IPS DF 4.7 (cell line): Measurements from ENCODE around the gene RNF175.

Experiments
- DNase-seq: peaks from one replicate; pipeline ENCODE4 v3.0.0-alpha.2; 2013; ENCODE audit warnings: low spot score; ENCODE audit errors: extremely low read depth

Gene RNF175

DNA sequence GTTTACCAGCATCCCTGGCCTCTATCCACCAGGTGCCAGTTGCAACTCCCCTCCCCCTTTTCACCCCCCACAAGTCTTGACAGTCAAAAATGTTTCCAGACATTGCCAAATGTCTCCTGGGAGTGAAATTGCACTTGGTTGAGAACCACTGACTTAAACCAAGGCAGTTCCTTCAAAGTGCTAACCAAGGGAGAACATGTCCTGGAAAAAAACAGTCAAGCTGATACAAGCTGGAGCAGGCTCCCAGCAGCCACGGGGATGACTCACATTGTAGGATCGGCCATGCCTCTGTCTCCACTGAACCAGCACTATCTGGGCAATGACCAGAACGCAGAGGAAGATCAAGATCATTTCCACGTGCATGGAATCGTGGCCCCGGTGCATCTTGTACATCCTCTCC lies 11.4 kb downstream of the RNF175 start:
- no peak for DNase-seq

DNA sequence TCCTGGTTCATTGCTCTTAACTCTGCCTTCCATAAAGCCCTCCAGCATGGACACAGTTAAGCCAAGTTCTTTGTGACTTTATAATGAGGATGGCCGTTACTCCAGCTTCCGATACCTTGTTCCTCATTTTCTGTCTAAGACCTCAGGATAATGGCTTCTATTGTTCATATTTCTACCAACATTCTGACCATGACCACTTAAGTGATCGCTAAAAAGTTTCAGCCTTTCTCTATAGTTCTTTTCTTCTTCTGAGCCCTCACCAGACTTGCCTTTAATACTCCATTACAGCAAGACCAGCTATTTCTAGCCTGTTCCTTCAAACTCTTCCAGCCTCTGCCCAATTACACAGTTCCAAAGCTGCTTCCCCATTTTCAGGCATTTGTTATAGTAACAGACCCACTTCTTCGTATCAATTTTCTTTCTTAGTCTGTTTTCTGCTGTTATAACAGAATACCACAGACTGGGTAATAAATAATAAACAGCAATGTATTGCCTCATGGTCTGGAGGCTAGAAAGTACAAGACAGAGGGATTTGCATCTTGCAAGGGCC lies 12.3 kb downstream of the RNF175 start:
- DNase-seq, result no peak

DNA sequence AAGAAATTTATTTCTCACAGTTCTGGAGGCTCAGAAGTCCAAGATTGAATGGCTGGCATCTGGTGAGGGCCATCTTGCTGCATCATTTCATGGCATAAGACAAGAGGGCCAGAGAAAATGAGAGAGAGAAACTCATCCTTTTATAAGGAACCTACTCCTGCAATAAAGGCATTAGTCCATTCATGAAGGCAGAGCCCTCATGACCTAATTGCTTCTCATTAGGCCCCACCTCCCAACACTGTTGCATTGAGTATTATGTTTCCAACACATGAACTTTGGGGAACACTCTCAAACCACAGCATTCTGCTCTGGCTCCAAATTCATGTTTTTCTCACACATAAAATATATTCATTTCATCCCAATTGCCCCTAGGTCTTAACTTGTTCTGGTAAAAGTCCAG lies 14.2 kb downstream of the RNF175 start:
- no peak for DNase-seq

DNA sequence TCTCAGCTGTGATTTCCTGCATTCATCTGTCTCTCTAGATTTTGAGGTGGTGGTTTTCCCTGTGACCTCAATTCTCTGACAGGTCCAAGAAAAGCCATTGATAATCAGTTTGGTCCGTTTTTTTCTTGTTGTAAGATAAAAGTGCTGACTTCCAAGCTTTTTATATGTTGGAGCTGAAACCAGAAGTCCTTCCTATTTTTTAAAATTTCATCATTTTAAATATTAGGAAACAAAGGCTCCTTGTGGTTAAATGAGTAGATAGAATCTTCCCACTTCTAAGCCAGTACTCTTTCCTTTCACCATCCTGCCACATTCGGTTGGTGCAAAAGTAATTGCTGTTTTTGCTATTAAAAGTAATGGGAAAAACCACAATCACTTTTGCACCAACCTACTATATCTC lies 18.3 kb downstream of the RNF175 start:
- DNase-seq, result no peak

DNA sequence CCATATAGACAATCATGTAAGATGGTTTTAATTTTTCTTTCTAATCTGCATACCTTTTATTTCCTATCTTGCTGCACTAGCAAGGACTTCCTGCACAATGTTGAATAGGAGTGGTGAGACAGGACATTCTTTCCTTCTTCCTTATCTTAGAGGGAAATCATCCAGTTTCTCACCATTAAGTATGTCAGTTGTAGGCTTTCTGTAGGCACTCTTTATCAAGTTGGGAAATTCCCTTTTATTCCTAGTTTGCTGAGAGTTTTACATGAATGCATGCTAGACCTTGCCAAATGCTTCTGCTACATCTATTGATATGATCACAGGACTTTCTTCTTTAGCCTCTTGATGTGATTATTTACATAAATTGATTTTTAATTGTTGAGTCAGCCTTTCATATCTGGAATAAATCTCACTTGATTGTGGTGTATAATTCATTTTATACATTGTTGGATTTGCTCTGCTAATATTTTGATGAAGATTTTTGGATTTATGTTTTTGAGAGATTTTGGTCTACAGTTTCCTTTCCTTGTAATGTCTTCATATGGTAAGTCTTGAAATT lies 23.8 kb downstream of the RNF175 start:
- no peak for DNase-seq

DNA sequence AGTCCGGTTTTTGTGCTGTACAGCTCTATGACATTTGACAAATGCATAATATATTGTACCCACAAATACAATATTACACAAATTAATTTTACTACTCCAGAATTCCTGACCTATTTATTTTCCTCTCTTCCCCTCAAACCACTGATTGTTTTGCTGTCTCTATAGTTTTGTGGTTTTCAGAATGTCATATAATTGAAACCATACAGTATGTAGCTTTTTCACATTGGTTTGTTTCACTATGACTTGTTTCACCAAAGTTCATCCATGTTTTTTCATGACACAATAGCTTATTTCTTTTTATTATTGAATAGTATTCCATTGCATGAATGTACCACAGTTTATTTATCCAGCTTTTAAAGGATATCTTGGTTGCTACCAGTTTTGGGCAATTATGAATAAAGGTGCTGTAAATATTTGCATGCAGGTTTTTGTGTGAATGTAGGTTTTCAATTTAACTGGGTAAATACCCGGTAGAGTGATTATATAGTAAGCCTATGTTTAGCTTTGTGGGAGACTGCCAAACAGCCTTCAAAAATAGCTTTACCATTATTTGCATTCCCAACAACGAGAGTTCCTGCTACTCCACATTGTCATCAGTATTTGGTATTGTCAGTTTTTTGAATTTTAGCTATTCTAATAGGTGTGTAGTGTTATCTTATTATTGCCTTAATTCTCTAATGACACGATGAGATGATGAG lies 25.9 kb downstream of the RNF175 start:
- no peak for DNase-seq

DNA sequence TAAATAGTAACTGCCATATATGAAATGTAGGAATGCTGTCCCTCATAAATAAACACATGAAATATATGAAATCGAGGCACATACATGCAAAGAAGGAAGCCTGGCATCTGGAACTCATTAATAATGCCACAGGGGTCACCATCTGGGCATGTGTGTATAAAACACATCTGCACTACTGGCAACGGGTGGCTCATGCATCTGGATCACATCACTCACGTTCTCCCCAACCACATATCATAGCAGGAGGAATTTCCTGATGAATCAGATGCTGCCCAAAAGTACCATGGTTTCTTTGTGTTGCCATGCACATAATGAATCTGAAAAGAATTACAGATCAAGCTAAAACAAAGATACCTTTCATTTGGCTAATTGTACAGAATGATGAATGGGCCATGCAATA lies 28.6 kb downstream of the RNF175 start:
- DNase-seq, result no peak

DNA sequence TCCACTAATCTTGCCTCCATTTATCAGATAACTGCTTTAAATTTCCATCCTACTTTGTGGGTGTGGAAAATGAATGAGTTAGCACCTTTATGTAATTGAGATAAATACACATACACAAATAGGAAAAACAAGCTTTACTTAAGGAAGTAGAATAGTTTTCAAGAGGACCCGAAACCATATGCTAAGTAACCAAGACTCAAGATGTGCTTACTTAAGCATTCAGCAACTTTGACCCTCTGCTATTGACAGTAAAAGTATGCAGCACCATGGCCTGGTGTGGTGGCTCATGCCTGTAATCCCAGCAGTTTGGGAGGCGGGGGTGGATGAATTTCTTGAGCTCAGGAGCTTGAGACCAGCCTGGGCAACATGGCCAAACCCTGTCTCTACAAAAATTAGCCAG lies 29.9 kb downstream of the RNF175 start:
- DNase-seq, result no peak

DNA sequence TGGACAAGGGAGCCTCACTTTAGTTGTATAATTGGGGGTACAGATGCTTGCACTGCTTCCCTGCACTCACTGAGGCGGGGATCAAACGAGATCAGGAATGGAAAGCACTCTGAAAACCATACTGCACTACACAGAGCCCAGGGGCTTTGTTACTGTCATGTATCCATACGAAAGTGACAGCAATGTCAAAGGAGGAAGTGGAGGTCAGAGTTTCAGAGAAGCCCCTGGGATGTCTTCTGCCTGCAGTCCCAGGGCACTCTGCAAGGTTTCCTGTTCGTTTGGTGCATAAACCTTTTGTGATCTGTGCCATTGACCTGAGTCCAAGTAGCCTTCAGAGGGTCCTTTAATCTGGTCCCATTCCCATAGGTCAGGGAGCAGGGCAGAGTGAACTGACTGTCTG lies 31.2 kb downstream of the RNF175 start:
- no peak for DNase-seq

DNA sequence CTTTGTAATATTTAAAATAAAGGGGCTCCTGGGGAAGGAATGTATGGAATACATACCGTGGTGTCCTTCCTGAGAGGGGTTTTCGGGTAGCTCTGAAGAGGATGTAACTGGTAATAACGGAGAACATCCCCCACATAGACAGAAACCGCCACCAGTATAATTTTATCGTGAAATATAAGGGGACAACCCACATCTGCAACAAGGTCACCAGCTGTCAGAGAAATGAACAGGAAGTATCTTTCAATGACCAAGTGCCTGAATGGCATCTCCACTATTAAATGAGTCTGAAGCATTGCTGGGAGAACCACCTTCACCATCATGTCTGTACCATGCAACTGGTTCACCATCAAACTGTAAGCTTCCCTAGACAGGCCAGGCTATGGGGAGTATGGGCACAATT lies 31.7 kb downstream of the RNF175 start:
- no peak for DNase-seq

DNA sequence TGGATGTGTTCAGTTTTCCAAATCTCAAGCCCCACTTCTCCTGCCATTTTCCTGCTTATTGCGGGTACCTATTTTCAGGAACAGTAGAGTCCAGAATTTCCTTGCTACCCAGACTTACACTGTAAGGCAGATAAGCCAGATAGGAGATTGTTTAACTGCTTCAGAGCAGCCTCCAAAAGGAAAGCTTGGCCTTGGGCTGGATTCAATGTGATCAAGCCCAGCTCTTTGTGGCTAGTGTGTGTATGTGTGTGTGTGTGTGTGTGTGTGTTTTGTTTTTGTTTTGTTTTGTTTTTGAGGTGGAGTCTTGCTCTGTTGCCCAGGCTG lies 34.0 kb downstream of the RNF175 start:
- DNase-seq, result no peak

DNA sequence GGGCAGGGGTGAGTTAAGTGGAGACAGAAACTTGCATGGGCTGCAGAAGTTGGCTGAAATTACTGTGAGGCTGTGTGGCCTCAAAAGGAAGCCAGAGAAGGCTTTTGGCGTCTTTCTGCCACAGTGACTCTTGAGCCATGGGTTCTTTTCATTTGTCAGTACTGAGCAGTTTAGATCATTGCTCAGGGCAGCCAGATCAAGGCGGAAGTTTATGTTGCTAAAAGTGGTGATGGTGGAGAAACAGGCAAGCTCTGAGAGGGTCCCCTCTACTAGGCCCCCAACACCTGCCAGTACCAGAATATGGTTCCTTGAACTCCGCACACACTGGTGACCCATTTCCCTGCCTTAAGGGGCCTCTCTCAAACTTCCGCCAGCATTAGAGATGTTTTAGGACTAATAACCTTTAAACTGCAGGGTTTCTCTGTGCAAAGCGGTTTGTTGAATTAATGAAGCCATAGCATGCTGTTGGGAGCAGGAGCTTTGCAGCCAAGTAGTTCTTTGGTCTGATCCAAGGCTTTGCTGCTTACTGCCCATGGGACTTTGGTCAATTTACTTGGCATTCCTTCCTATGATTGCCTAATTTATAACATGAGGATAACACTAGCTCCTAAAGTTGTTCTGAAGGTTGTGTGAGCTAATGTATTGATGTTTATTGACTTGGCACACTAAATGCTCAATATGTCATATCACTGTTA lies 34.5 kb downstream of the RNF175 start:
- DNase-seq, result no peak

DNA sequence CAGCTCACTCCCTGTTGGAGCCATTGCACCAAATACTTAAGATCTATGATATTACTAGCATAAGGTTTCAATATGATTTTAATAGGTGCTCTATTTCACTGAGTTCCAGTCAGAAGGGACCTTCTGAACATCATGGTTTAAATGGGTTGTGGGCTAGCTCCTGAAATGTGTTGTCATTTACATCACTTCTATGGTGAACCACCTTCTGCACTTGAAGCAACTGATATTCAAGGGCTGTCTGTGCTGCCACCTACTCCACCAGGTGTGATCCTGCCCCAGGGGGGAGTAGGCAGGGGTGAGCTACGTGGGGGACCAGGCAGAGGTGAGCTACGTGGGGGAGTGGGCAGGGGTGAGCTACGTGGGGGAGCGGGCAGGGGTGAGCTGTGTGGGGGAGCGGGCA lies 35.2 kb downstream of the RNF175 start:
- no peak for DNase-seq

DNA sequence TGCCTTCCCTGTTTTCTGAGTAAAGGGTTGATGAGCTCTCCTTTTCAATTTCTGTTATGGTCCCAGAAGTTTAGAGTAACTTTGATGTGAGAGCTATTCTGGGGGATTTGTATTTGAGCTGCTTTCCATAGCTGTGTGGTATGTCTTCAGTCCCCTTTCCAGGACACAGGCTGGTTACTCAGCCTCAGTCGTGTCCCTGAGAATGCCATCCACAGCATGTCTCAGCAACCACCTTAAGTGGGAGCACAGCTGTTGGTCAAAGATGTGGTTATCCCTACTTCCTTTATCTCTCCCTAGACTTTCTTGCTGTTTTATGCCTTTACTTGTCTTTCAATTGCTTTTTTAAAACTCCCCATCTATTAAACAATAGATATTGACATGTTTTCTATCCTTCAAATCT lies 37.8 kb downstream of the RNF175 start:
- no peak for DNase-seq

DNA sequence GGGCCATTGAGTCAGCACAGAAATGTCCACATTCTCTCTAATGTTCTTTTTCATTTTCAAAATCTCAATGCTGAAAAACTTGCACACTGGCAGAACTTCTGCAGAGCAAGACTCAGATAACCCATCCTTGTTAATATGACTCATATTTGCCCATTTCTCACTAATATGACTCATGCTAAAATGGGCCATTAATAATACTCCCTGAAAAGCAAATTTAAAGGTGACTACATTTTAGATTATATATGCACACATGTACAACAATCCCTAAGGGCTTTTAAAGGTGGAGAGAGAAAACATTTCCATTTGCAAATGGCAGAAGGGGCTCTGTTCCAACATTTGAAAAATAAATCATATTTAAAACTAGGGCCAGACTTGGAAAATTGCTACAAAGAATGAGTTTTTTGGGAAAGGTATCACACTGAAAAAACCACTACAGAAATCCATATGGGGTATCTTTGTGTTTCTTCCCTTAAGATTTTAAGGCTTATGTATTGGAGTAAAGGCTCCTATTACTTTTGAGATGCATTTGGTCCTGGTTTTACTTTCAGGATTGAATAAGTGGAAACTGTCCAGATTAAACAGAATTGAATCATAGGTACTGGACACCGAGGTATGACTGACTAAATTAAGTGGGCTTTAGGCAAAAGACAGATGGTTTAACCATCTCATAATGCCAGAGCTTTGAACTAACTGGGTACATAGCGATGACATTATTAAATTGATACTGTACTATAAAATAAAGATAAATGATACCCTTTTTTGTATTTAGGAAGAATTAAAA lies 45.8 kb downstream of the RNF175 start:
- no peak for DNase-seq

DNA sequence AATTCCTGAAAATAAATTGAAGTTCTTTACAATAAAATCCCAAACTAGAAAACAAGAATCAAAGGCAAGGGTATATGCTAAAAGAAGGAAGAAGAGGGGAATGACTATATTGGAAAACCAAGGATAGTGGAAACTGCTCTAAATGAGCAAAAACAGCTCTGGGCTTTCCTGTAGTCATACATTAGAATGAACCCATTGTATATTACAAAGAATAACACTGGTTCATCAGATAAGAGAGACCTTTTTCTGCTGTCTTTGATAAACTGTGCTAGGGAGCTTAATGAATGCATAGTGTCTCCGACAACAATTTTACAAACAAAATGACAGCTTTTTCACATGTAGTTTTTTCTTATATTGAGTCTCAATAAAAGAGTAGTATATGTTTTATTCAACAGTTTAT lies 49.1 kb downstream of the RNF175 start:
- DNase-seq, result no peak

DNA sequence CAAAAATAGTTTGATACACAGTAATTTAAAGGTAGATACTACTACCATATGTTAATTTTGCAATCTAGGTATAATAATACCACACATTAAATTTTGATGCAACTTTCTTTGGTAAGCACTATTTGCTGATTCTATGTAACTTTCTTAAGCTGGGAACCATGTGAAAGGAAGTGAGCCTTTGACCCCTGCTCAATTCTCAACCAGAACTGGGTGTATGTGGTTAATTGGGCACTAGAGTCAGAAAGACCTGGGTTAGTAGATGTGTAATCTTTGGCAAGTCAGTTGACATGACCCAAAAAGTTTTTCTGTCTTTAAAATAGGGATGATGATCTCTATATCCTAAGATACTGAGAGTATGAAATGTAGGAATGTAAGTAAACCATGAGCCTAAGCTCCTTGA lies 53.3 kb downstream of the RNF175 start:
- DNase-seq, result no peak

DNA sequence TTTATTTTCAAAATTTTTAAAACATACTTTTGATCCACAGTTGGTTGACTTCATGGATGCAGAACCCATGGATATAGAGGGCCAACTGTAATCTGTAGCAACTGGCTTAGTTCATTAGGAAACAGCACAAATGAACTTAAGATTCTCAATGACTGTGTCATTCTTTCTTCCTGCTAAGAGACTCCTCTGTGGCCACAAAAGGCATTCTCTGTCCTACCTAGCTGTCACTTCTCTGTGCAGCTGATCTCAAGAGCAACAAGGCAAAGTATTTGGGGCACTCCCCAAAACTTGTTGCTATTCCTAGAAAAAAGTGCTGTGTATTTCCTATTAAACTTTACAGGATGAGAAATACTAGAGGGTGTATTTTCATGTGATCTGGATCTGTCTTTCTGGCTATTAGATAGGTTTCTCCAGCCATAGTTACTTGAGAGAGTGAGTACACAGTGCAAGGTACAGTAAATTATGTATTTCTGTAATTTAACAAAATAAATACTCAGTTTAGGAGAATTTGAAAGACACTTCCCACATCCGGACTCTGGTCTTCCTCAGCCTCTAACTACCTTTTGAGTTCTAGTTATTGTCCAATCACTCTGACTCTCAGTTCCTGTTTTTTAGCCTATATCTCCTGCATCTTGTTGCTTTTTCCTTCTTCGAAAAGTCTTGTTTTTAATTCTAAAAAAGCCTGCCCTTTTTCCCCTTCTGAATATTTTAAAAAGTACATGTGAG lies 53.9 kb downstream of the RNF175 start:
- no peak for DNase-seq

DNA sequence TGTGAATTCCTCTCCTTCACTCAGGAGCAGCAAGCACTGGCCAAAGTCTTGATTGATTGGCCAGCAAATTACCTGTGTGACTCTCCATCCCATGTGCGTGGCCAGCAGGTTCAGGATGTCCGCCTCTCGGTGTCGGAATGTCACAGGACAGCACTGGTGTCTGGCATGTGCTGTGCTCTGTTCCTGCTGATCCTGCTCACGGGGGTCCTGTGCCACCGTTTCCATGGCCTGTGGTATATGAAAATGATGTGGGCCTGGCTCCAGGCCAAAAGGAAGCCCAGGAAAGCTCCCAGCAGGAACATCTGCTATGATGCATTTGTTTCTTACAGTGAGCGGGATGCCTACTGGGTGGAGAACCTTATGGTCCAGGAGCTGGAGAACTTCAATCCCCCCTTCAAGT lies 55.3 kb downstream of the RNF175 start:
- DNase-seq, result no peak

DNA sequence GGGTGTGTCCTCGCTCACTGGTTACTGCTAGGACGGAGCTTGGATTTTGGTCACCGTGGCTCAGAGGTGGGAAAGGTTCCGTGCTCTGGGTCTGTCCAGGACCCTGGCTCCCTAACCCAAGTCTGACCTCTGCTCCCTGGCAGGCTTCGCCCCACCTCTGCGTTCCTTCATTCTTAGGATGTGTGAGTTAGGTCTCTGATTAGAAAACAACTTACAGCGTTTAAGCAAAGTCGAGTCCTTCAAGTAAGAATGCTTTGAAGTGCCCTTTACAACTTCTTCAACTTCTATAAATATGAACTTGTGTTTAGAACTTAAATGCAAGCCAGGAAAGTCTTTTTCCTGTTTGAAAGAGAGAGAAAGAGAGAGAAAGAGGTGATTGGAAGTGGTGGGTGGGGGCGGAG lies 74.9 kb downstream of the RNF175 start:
- DNase-seq, result no peak

DNA sequence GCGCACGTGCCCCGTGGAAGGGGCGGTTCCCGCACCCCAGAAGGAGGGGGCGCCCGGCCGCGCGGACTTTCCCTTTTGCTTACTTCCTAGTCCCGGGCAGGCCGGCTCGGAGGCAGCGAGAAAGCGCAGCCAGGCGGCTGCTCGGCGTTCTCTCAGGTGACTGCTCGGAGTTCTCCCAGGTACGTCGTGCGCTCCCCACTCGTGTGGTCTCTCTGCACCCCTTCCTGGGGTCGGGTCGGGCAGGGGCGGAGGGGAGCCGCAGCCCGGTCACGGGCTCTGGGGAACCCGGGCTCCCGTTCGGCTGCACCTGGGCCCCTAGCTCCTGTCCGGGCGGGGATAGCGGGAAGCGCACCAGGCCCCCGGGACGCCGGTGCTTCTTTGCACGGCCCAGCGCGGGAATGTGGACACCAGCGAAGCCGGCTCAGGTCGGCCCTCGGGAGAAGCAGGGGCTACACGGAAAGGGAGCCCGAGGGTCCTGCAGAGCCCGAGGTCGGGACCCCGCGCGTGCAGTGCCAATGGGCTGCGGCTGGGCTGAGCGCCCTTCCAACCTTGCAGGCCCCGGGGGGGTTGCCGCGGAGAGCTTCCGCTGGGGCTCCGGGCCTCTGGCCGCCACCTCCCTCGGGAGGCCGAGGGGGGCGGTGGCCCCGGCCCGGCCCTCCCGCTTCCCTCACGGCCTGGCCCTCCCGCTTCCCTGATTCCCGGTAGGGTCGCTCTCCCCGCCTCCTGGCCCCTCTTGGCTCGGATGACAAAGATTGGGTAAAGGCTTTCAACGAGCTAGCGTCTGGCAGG lies 75.4 kb downstream of the RNF175 start, which contains the start of gene TLR2:
TLR2 (plus strand) TSS at position 99 of the 789 bp plus-strand sequence. CDS start 18,628 bp downstream, outside the sequence.
- no peak for DNase-seq
